Measurements from ENCODE around the gene SCGB1C2.

SCGB1C2 gene

GRCh38 chr17:185445-186138, 48.2 kb downstream of the SCGB1C2 start:
- DNase-seq = peak in 3 of 10 donors; percentile 3 to 38 (median 13)
- intact Hi-C loops (cut with DNase I) = no loop called here

DNA sequence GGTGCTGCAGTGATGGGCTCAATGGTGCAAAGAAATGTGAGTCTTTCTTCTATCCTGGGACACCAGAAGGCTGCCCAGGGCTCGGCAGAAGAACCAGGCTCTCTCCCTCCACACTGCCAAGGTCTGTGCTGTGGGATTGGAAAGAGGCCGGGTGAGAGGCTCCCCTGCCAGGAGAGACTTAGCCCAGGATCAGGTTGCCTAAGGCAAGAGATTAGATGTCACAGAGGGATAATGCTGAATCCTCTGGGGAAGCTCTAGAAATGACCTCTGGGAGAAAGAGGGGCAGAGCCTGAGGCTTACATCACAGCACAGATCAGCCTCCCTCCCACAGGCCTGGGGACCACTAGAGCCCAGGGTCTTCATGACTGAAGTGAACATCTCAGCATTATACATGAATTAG, 49.8 kb downstream of the SCGB1C2 start:
- intact Hi-C loops (cut with DNase I) = no loop called here
- peak in 3 of 10 donors; percentile 9 to 39 (median 22) for DNase-seq
